A549 (cell line): Measurements from ENCODE around the gene TMEM37. TPM values are rescaled to one million over a fixed set of nuclear protein-coding genes. Genes with fewer than 3 reads are reported as not detected.

ENCODE experiments used
- ATAC-seq, 2 experiments: fragments of 200-7000 bp in 1 of 2; fragments of >200 bp in 1 of 2; cut with Nextera tagmentation in 1 of 2; cut with Tn5 transposase in 1 of 2; 3 replicates each; pipeline versions ENCODE4 v1.8.0 to v1.9.1; 2018 to 2020; ENCODE audit warnings: mild to moderate bottlenecking in 1 of 2, moderate library complexity in 1 of 2
- CTCF ChIA-PET: fragments of 300-600 bp; sonication (Branson Sonifier 250); formaldehyde crosslinking; extraction: SDS; loops from one replicate; lab custom pipeline; 2021; ENCODE audit warnings: antibody characterized with exemption, inconsistent platforms; lab: Yijun Ruan, JAX
- POLR2A ChIA-PET: fragments of 350-600 bp; formaldehyde crosslinking; extraction: SDS; loops from one replicate; lab custom pipeline; 2021; ENCODE audit warnings: antibody characterized with exemption, inconsistent platforms; lab: Yijun Ruan, JAX
- DNase-seq, 2 experiments: peaks; one replicate each; pipeline versions ENCODE4 v3.0.0 to v3.0.0-alpha.2; 2011 to 2016; ENCODE audit warnings: low read depth in 1 of 2, low spot score in 1 of 2
- FAIRE-seq: peaks from 2 replicates; lab custom pipeline; 2011; peaks lifted over from hg19 to GRCh38; lab: Jason Lieb, UNC
- H3K27ac ChIP-seq, 2 experiments: fragments of >200 bp; sonication (Bioruptor Twin); formaldehyde crosslinking; 3 replicates each; pipeline ENCODE4 v1.5.1; 2016 to 2017
- H3K4me1 ChIP-seq: fragments of >200 bp; sonication (Bioruptor Twin); formaldehyde crosslinking; 3 replicates; pipeline ENCODE4 v1.6.1; 2016
- H3K4me2 ChIP-seq: fragments of >200 bp; sonication (Bioruptor Twin); formaldehyde crosslinking; 3 replicates; pipeline ENCODE4 v1.6.1; 2016
- H3K4me3 ChIP-seq: fragments of >200 bp; sonication (Bioruptor Twin); formaldehyde crosslinking; 3 replicates; pipeline ENCODE4 v1.5.1; 2016
- H3K9me3 ChIP-seq: fragments of >200 bp; sonication (Bioruptor Twin); formaldehyde crosslinking; 3 replicates; pipeline ENCODE4 v1.6.1; 2016
- BCL3 ChIP-seq: fragments of >200 bp; sonication (Bioruptor Twin); formaldehyde crosslinking; IDR thresholded peaks from 3 replicates; pipeline ENCODE4 v1.6.1; 2016
- BHLHE40 ChIP-seq: IDR thresholded peaks from 2 replicates; pipeline ENCODE4 v1.6.1; 2012; ENCODE audit warnings: low read depth, low read length, inconsistent platforms
- CBX8 ChIP-seq: fragments of 200-600 bp; sonication (generic); IDR thresholded peaks from 2 replicates; pipeline ENCODE4 v1.6.1; 2016
- CEBPB ChIP-seq, 2 experiments: fragments of >200 bp in 1 of 2; sonication (Bioruptor Twin) in 1 of 2; formaldehyde crosslinking in 1 of 2; IDR thresholded peaks; 2 replicates each; pipeline ENCODE4 v1.6.1; 2012 to 2016
- CHD2 ChIP-seq: fragments of 150-350 bp; IDR thresholded peaks from 2 replicates; pipeline ENCODE4 v1.6.1; 2014; ENCODE audit warnings: low read length; ENCODE audit not compliant: partially characterized antibody
- CTCF ChIP-seq: fragments of >200 bp; sonication (Bioruptor Twin); formaldehyde crosslinking; IDR thresholded peaks from 3 replicates; pipeline ENCODE4 v1.5.1; 2016
- EHF ChIP-seq: fragments of 250-450 bp; sonication (Bioruptor Pico); IDR thresholded peaks from 2 replicates; pipeline ENCODE4 v1.5.0; 2020; ENCODE audit warnings: mild to moderate bottlenecking
- ELK1 ChIP-seq: fragments of 150-350 bp; IDR thresholded peaks from 2 replicates; pipeline ENCODE4 v1.6.1; 2014; ENCODE audit warnings: low read depth, mild to moderate bottlenecking, low read length
- EP300 ChIP-seq, 2 experiments: fragments of >200 bp; sonication (Bioruptor Twin); formaldehyde crosslinking; IDR thresholded peaks; 2 replicates in 1 of 2; 3 replicates in 1 of 2; pipeline ENCODE4 v1.6.1; 2016 to 2017
- FOSB ChIP-seq: fragments of 250-450 bp; sonication (Bioruptor Pico); IDR thresholded peaks from 2 replicates; pipeline ENCODE4 v1.5.0; 2020; ENCODE audit warnings: mild to moderate bottlenecking, moderate library complexity
- FOSL2 ChIP-seq, 2 experiments: fragments of 450-650 bp in 1 of 2; fragments of >200 bp in 1 of 2; sonication (Bioruptor Twin) in 1 of 2; formaldehyde crosslinking; IDR thresholded peaks; 2 replicates each; pipeline versions ENCODE4 v1.5.0 to v1.6.1; 2016 to 2020; ENCODE audit warnings: mild to moderate bottlenecking in 1 of 2, moderate library complexity in 1 of 2
- FOXS1 ChIP-seq: fragments of 250-450 bp; sonication (Bioruptor Pico); IDR thresholded peaks from 2 replicates; pipeline ENCODE4 v1.5.0; 2020; ENCODE audit warnings: mild to moderate bottlenecking, moderate library complexity
- GATA3 ChIP-seq: IDR thresholded peaks from 2 replicates; pipeline ENCODE4 v1.6.1; 2012; ENCODE audit warnings: borderline replicate concordance
- HEYL ChIP-seq: fragments of 250-450 bp; sonication (Bioruptor Pico); IDR thresholded peaks from 2 replicates; pipeline ENCODE4 v1.8.0; 2021; ENCODE audit warnings: mild to moderate bottlenecking, moderate library complexity
- JUNB ChIP-seq: fragments of >200 bp; sonication (Bioruptor Twin); formaldehyde crosslinking; IDR thresholded peaks from 2 replicates; pipeline ENCODE4 v1.6.1; 2016
- MAFK ChIP-seq: fragments of 450-650 bp; IDR thresholded peaks from 2 replicates; pipeline ENCODE4 v1.6.1; 2014; ENCODE audit not compliant: partially characterized antibody
- MAZ ChIP-seq: fragments of 150-350 bp; IDR thresholded peaks from 2 replicates; pipeline ENCODE4 v1.6.1; 2014; ENCODE audit warnings: antibody characterized with exemption, low read depth, low read length, borderline replicate concordance
- MYC ChIP-seq: IDR thresholded peaks from 2 replicates; pipeline ENCODE4 v1.6.1; 2012; ENCODE audit warnings: mild to moderate bottlenecking, inconsistent platforms, low read length, improper control_type of control experiment, borderline replicate concordance
- PBX3 ChIP-seq: IDR thresholded peaks from 2 replicates; pipeline ENCODE4 v1.6.1; 2012
- POLR2A ChIP-seq: IDR thresholded peaks from 2 replicates; pipeline ENCODE4 v1.6.1; 2012; ENCODE audit warnings: mild to moderate bottlenecking, low read length
- POLR2AphosphoS2 ChIP-seq: conservative IDR thresholded peaks from 2 replicates; pipeline ENCODE4 v1.6.1; 2012; ENCODE audit warnings: low read length, improper control_type of control experiment, inconsistent platforms
- RARB ChIP-seq: fragments of 250-450 bp; sonication (Bioruptor Pico); IDR thresholded peaks from 2 replicates; pipeline ENCODE4 v1.8.0; 2021; ENCODE audit warnings: mild to moderate bottlenecking, moderate library complexity
- RNF2 ChIP-seq: fragments of 200-600 bp; sonication (generic); IDR thresholded peaks from 2 replicates; pipeline ENCODE4 v1.6.1; 2016; ENCODE audit warnings: low read depth, mild to moderate bottlenecking, antibody characterized with exemption, moderate library complexity, borderline replicate concordance
- TP53 ChIP-seq: fragments of 250-450 bp; sonication (Bioruptor Pico); IDR thresholded peaks from 2 replicates; pipeline ENCODE4 v1.5.0; 2021; ENCODE audit warnings: mild to moderate bottlenecking, moderate library complexity
- ZFP36 ChIP-seq: fragments of 450-650 bp; IDR thresholded peaks from 2 replicates; pipeline ENCODE4 v1.6.1; 2014; ENCODE audit warnings: borderline replicate concordance; ENCODE audit not compliant: partially characterized antibody
- ZNF302 ChIP-seq: fragments of 250-450 bp; sonication (Bioruptor Pico); IDR thresholded peaks from 2 replicates; pipeline ENCODE4 v1.9.0; 2021; ENCODE audit warnings: inconsistent platforms, mild to moderate bottlenecking, moderate library complexity
- ZSCAN20 ChIP-seq: fragments of 250-450 bp; sonication (Bioruptor Pico); IDR thresholded peaks from 2 replicates; pipeline ENCODE4 v1.8.0; 2022; ENCODE audit warnings: mild to moderate bottlenecking, moderate library complexity
- WGBS: methylation state at CpG from one replicate; pipeline ENCODE4 v1.1.6; 2017; ENCODE audit errors: missing lambda C conversion rate; 5-methylcytosine and 5-hydroxymethylcytosine counted together
- polyA plus RNA-seq, 4 experiments: library from polyadenylated mRNA; depleted of rRNA in 3 of 4; stranded (reverse); fragments of >200 nt; fragmentation: RNase III in 1 of 4; extraction: RNeasy Plus Mini Kit Qiagen cat#74134 plus additional on column Dnase treatment in 1 of 4; gene quantifications; 2 replicates in 3 of 4; 3 replicates in 1 of 4; pipeline ENCODE4 v1.2.3, GENCODE V29; 2011 to 2017
- TF ChIP-seq, protein P1 (sequence below): fragments of 450-650 bp; IDR thresholded peaks from 2 replicates; pipeline ENCODE4 v1.6.1; 2014; ENCODE audit warnings: antibody characterized with exemption
- TF ChIP-seq, protein P2 (sequence below): fragments of 250-450 bp; sonication (Bioruptor Pico); IDR thresholded peaks from 2 replicates; pipeline ENCODE4 v1.5.0; 2020; ENCODE audit warnings: low read depth, mild to moderate bottlenecking, moderate library complexity

The TMEM37 gene
- polyA plus RNA-seq, 2 of the 4 experiments (the other 2 are of a cell fraction) = 5.1 to 7.5 TPM

GRCh38 chr2:119478978-119479295 is 47.3 kb downstream of the TMEM37 start:
- H3K4me1 ChIP-seq = peaks cover 4% of the 10 kb centered on the region; the same call in 1 of the 3 replicates
- H3K27ac ChIP-seq = no peak overlapping the region
- ChIA-PET CTCF (interaction anchor here (0.6 to 14.8 kb wide), 9 partner anchors 10 to 1369 kb away, joined by 3 to 255 read pairs (median 3); no protein-coding TSS in a partner anchor), POLR2A (no interaction called here)
- FAIRE-seq = no peak
- TF ChIP-seq EHF (CRISPR knock-in tag) = no peak
- no peak overlapping the region for H3K4me2 ChIP-seq
- no peak for ATAC-seq
- no peaks in the 10 kb centered on the region for H3K9me3 ChIP-seq
- H3K4me3 ChIP-seq = no peak overlapping the region
- 88% methylated on average over 2 of the region's 3 CpGs for WGBS
- DNase-seq = no peak

DNA sequence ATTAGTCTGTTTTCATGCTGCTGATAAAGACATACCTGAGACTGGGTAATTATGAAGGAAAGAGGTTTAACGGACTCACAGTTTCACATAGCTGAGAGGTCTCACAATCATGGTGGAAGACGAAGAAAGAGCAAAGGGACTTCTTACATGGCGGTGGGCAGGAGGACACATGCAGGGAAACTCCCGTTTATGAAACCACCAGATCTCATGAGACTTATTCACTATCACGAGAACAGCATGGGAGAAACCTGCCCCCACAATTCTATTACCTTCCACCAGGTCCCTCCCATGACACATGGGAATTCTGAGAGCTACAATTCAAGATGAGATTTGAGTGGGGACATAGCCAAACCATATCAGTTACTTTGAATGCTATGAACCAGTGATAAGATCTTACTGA is 48.5 kb downstream of the TMEM37 start:
- Histone ChIP-seq H3K4me3 (no peak overlapping the region), H3K4me2 (no peak overlapping the region), H3K27ac (no peak overlapping the region), H3K4me1 (peaks cover 15% of the 10 kb centered on the region), H3K9me3 (no peaks in the 10 kb centered on the region)
- POLR2A ChIA-PET = no interaction called here
- no peak for ATAC-seq
- TF ChIP-seq RARB (CRISPR knock-in tag) (no peak), MAZ (no peak), MYC (no peak), FOXS1 (CRISPR knock-in tag) (no peak), CHD2 (no peak), RNF2 (no peak), ZNF302 (CRISPR knock-in tag) (no peak), PBX3 (no peak), FOSL2 (IDR thresholded peaks at IDR 0.05) (no peak), FOSL2 (CRISPR knock-in tag; IDR thresholded peaks at IDR 0.05) (no peak), ZSCAN20 (CRISPR knock-in tag) (no peak), CEBPB (IDR thresholded peaks at IDR 0.05) (no peak), MAFK (no peak), HEYL (no peak), POLR2AphosphoS2 (no peak)
- DNase-seq = no peak
- no peak for FAIRE-seq
- WGBS = 80% methylated on average over 5 of the region's 5 CpGs
- CTCF ChIA-PET = interaction anchor here (0.6 to 14.8 kb wide), 7 partner anchors 9 to 1847 kb away, joined by 3 to 255 read pairs (median 5); no protein-coding TSS in a partner anchor

GRCh38 chr2:119480718-119481142 is 49.1 kb downstream of the TMEM37 start:
- DNase-seq = no peak
- WGBS = 59% methylated on average over 2 of the region's 11 CpGs
- no peaks in the 10 kb centered on the region for H3K9me3 ChIP-seq
- H3K27ac ChIP-seq = no peak overlapping the region
- H3K4me1 ChIP-seq = peaks cover 21% of the 10 kb centered on the region
- ATAC-seq = no peak
- CTCF ChIA-PET = interaction anchor here (0.6 to 14.8 kb wide), 6 partner anchors 8 to 1848 kb away, joined by 3 to 255 read pairs (median 4); no protein-coding TSS in a partner anchor
- POLR2A ChIA-PET = no interaction called here
- no peak overlapping the region for H3K4me3 ChIP-seq
- H3K4me2 ChIP-seq = no peak overlapping the region
- FAIRE-seq = no peak
- TF ChIP-seq RNF2 (no peak), CTCF (no peak), POLR2A (no peak), ELK1 (no peak), ZNF302 (CRISPR knock-in tag) (no peak), JUNB (no peak), FOSB (CRISPR knock-in tag) (no peak), GATA3 (no peak), BCL3 (no peak), TP53 (CRISPR knock-in tag) (no peak), BHLHE40 (no peak), EP300 (IDR thresholded peaks at IDR 0.05) (no peak), ZFP36 (no peak), CBX8 (no peak)
- TF ChIP-seq, protein P1, sequence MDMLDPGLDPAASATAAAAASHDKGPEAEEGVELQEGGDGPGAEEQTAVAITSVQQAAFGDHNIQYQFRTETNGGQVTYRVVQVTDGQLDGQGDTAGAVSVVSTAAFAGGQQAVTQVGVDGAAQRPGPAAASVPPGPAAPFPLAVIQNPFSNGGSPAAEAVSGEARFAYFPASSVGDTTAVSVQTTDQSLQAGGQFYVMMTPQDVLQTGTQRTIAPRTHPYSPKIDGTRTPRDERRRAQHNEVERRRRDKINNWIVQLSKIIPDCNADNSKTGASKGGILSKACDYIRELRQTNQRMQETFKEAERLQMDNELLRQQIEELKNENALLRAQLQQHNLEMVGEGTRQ = no peak
- TF ChIP-seq, protein P2, sequence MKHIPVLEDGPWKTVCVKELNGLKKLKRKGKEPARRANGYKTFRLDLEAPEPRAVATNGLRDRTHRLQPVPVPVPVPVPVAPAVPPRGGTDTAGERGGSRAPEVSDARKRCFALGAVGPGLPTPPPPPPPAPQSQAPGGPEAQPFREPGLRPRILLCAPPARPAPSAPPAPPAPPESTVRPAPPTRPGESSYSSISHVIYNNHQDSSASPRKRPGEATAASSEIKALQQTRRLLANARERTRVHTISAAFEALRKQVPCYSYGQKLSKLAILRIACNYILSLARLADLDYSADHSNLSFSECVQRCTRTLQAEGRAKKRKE (CRISPR knock-in tag) = no peak
